ENCODE data around the gene RHOU. TPM values are rescaled to one million over a fixed set of nuclear protein-coding genes. Genes with fewer than 3 reads are reported as not detected.

RHOU gene
- total RNA-seq, 1 donor from 2014 or later = 6.1 TPM

DNA sequence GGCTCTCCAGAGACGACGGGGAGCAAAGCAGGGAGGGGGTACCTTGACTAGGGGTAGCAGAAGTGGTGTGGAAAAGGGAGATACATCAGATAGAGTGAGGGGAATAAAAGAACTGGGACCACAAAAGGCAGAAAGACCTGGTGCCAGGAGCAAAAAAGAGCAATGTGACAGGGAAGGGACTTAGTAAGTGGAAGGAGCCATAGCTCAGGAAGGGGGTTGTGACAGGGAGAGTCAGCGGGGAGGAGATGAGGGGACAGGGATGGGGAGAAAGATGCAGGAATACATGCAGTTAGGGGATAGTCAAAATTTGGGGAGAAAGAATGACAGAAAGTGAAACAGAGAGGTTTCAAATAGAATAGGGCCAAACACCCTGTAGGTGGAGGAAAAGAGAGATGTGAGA, 20.5 kb downstream of the RHOU start:
- no peak for TF ChIP-seq EZH2 (IDR thresholded peaks at IDR 0.05; ENCODE audit: insufficient read depth, low read length)
- TF ChIP-seq, protein P1, sequence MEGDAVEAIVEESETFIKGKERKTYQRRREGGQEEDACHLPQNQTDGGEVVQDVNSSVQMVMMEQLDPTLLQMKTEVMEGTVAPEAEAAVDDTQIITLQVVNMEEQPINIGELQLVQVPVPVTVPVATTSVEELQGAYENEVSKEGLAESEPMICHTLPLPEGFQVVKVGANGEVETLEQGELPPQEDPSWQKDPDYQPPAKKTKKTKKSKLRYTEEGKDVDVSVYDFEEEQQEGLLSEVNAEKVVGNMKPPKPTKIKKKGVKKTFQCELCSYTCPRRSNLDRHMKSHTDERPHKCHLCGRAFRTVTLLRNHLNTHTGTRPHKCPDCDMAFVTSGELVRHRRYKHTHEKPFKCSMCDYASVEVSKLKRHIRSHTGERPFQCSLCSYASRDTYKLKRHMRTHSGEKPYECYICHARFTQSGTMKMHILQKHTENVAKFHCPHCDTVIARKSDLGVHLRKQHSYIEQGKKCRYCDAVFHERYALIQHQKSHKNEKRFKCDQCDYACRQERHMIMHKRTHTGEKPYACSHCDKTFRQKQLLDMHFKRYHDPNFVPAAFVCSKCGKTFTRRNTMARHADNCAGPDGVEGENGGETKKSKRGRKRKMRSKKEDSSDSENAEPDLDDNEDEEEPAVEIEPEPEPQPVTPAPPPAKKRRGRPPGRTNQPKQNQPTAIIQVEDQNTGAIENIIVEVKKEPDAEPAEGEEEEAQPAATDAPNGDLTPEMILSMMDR (IDR thresholded peaks at IDR 0.05; ENCODE audit: insufficient read depth, low read depth, low read length) = no peak
- Histone ChIP-seq H3K4me2 (ENCODE audit: low read length) (no peak overlapping the region), H3K79me2 (ENCODE audit: insufficient read depth, low read length) (no peaks in the 10 kb centered on the region), H3K4me1 (ENCODE audit: insufficient read depth, low read length) (no peaks in the 10 kb centered on the region), H3K27me3 (ENCODE audit: insufficient read depth, low read length) (peaks cover 37% of the 10 kb centered on the region), H3K27ac (ENCODE audit: low read depth, low read length) (no peak overlapping the region), H3K9ac (ENCODE audit: low read length) (no peak overlapping the region), H2AFZ (ENCODE audit: low read depth, low read length) (no peak overlapping the region), H3K36me3 (ENCODE audit: insufficient read depth, low read length) (no peaks in the 10 kb centered on the region), H3K4me3 (ENCODE audit: insufficient read depth, low read depth, low read length) (no peak overlapping the region), H3K9me3 (ENCODE audit: insufficient read depth, low read depth, low read length) (no peaks in the 10 kb centered on the region), H4K20me1 (ENCODE audit: insufficient read depth, low read length) (no peaks in the 10 kb centered on the region)
- Mint-ChIP-seq H3K9me3 (ENCODE audit: unreplicated experiment) (peaks cover 2% of the 10 kb centered on the region), H3K27ac (ENCODE audit: unreplicated experiment) (no peak overlapping the region), H3K27me3 (ENCODE audit: low read depth, unreplicated experiment) (peaks cover 60% of the 10 kb centered on the region), H3K4me3 (ENCODE audit: unreplicated experiment) (no peak overlapping the region), H3K36me3 (ENCODE audit: low read depth, unreplicated experiment) (peaks cover 1% of the 10 kb centered on the region), H3K4me1 (ENCODE audit: low read depth, unreplicated experiment) (peaks cover 3% of the 10 kb centered on the region)
- FAIRE-seq (no peak), DNase-seq (ENCODE audit: low read depth) (no peak)

- Histone ChIP-seq H3K79me2 (ENCODE audit: insufficient read depth, low read length) (no peaks in the 10 kb centered on the region), H3K4me2 (ENCODE audit: low read length) (no peak overlapping the region), H3K9me3 (ENCODE audit: insufficient read depth, low read depth, low read length) (no peaks in the 10 kb centered on the region), H4K20me1 (ENCODE audit: insufficient read depth, low read length) (no peaks in the 10 kb centered on the region), H3K4me1 (ENCODE audit: insufficient read depth, low read length) (no peaks in the 10 kb centered on the region), H2AFZ (ENCODE audit: low read depth, low read length) (no peak overlapping the region), H3K27ac (ENCODE audit: low read depth, low read length) (no peak overlapping the region), H3K9ac (ENCODE audit: low read length) (no peak overlapping the region), H3K36me3 (ENCODE audit: insufficient read depth, low read length) (no peaks in the 10 kb centered on the region), H3K27me3 (ENCODE audit: insufficient read depth, low read length) (peaks cover 37% of the 10 kb centered on the region), H3K4me3 (ENCODE audit: insufficient read depth, low read depth, low read length) (no peak overlapping the region)
- H3K27me3 Mint-ChIP-seq (ENCODE audit: low read depth, unreplicated experiment) = peaks cover 55% of the 10 kb centered on the region
- H3K27ac Mint-ChIP-seq (ENCODE audit: unreplicated experiment) = no peak overlapping the region
- H3K4me1 Mint-ChIP-seq (ENCODE audit: low read depth, unreplicated experiment) = peaks cover 3% of the 10 kb centered on the region
- no peak overlapping the region for H3K4me3 Mint-ChIP-seq (ENCODE audit: unreplicated experiment)
- TF ChIP-seq EZH2 (IDR thresholded peaks at IDR 0.05; ENCODE audit: insufficient read depth, low read length) = no peak
- TF ChIP-seq, protein P1 (IDR thresholded peaks at IDR 0.05; ENCODE audit: insufficient read depth, low read depth, low read length) = no peak
- DNase-seq (ENCODE audit: low read depth) (no peak), FAIRE-seq (no peak)
- peaks cover 5% of the 10 kb centered on the region for H3K9me3 Mint-ChIP-seq (ENCODE audit: unreplicated experiment)
- H3K36me3 Mint-ChIP-seq (ENCODE audit: low read depth, unreplicated experiment) = peaks cover 1% of the 10 kb centered on the region
Observed at GRCh38 chr1:228756457-228756856, 21.2 kb downstream of the RHOU start.

DNA sequence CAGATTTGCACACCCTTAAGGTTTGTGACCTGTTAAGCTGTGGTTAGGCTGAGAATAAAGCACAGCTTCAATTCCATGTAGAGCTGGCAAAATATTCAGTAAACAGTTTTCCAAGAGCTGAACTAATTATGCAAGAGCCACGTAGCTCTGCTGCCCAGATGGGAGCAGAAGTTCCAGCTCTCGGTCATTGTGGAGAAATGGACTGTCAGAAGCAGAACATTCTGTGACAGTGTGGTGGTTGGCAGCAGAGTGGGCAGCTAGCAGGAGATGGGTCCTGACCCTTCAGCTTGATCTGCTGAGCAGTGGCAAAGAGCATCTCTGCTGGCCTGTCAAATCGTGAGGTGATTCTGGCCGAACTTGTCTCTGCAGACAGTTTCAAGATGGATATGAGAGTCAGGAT, 23.2 kb downstream of the RHOU start:
- Histone ChIP-seq H3K27me3 (ENCODE audit: insufficient read depth, low read length) (peaks cover 29% of the 10 kb centered on the region), H3K4me3 (ENCODE audit: insufficient read depth, low read depth, low read length) (no peak overlapping the region), H3K9ac (ENCODE audit: low read length) (no peak overlapping the region), H3K79me2 (ENCODE audit: insufficient read depth, low read length) (no peaks in the 10 kb centered on the region), H3K4me2 (ENCODE audit: low read length) (no peak overlapping the region), H4K20me1 (ENCODE audit: insufficient read depth, low read length) (no peaks in the 10 kb centered on the region), H3K27ac (ENCODE audit: low read depth, low read length) (no peak overlapping the region), H3K9me3 (ENCODE audit: insufficient read depth, low read depth, low read length) (no peaks in the 10 kb centered on the region), H3K4me1 (ENCODE audit: insufficient read depth, low read length) (no peaks in the 10 kb centered on the region), H2AFZ (ENCODE audit: low read depth, low read length) (no peak overlapping the region), H3K36me3 (ENCODE audit: insufficient read depth, low read length) (no peaks in the 10 kb centered on the region)
- Mint-ChIP-seq H3K36me3 (ENCODE audit: low read depth, unreplicated experiment) (peaks cover 1% of the 10 kb centered on the region), H3K4me3 (ENCODE audit: unreplicated experiment) (no peak overlapping the region), H3K27ac (ENCODE audit: unreplicated experiment) (no peak overlapping the region), H3K4me1 (ENCODE audit: low read depth, unreplicated experiment) (peaks cover 3% of the 10 kb centered on the region), H3K27me3 (ENCODE audit: low read depth, unreplicated experiment) (peaks cover 50% of the 10 kb centered on the region), H3K9me3 (ENCODE audit: unreplicated experiment) (peaks cover 5% of the 10 kb centered on the region)
- DNase-seq (ENCODE audit: low read depth) (no peak), FAIRE-seq (no peak)
- TF ChIP-seq, protein P1 (IDR thresholded peaks at IDR 0.05; ENCODE audit: insufficient read depth, low read depth, low read length) = no peak
- TF ChIP-seq EZH2 (IDR thresholded peaks at IDR 0.05; ENCODE audit: insufficient read depth, low read length) = no peak

Data from astrocyte (in vitro differentiated cells and primary cell).